Omental fat pad (tissue), 4 donors: Measurements from ENCODE around the gene RARRES2. TPM values are rescaled to one million over a fixed set of nuclear protein-coding genes. Genes with fewer than 3 reads are reported as not detected.

Source experiments
- ATAC-seq: fragments of 150-250 bp; one replicate; pipeline ENCODE4 v1.9.1; 2016; ENCODE audit warnings: mild to moderate bottlenecking, moderate library complexity; ENCODE audit not compliant: low FRiP score
- DNase-seq: peaks from one replicate; pipeline ENCODE4 v3.0.0-alpha.2; 2019; ENCODE audit warnings: low spot score
- total RNA-seq, 4 donors: library from RNA; depleted of rRNA; stranded (reverse); fragments of >200 nt; gene quantifications; one replicate each; pipeline ENCODE4 v1.1.0, GENCODE V29; 2016
- TF ChIP-seq, protein P1 (sequence below), 3 donors: fragments of 450-650 bp; IDR thresholded peaks; one replicate each; pipeline ENCODE4 v1.5.1; 2016 to 2017; ENCODE audit warnings: antibody characterized with exemption in 3 of 3, mild to moderate bottlenecking in 3 of 3, moderate library complexity in 2 of 3

Gene RARRES2
- total RNA-seq, 4 donors from 2014 or later = 93.9 to 433 (median 218) TPM

DNA sequence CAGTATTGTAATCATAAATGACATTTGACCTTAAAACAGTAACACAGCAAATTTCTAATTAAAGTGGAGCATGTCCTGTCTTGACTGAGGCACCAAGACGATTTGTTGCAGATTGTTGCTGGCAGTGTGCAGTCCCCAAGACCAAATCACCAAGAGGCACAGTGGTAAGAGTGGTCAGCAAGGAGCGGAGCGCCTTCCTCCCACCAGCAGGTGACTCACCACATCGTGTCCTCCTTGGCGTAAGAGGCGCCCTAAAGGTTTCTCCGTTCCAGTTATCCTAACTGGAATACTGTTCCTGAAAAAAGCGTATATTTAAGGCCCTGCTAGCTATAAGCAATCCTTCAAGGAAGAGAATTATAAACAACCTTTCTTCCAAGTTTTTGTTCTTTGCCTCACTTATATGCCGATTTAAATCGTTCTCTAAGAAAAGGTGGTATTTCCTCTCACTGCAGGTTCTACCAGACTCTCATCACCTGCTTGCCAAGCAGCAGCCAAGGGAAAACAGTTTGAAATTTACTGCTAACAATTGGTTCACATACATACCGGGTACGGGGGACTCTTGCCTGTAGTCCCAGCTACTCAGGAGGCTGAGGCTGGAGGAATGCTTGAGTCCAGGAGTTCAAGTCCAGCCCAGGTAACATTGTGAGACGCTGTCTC lies 16.5 kb upstream of the RARRES2 start:
- TF ChIP-seq, protein P1, sequence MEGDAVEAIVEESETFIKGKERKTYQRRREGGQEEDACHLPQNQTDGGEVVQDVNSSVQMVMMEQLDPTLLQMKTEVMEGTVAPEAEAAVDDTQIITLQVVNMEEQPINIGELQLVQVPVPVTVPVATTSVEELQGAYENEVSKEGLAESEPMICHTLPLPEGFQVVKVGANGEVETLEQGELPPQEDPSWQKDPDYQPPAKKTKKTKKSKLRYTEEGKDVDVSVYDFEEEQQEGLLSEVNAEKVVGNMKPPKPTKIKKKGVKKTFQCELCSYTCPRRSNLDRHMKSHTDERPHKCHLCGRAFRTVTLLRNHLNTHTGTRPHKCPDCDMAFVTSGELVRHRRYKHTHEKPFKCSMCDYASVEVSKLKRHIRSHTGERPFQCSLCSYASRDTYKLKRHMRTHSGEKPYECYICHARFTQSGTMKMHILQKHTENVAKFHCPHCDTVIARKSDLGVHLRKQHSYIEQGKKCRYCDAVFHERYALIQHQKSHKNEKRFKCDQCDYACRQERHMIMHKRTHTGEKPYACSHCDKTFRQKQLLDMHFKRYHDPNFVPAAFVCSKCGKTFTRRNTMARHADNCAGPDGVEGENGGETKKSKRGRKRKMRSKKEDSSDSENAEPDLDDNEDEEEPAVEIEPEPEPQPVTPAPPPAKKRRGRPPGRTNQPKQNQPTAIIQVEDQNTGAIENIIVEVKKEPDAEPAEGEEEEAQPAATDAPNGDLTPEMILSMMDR (IDR thresholded peaks at IDR 0.05) = no peak
- ATAC-seq (no peak), DNase-seq (no peak)

DNA sequence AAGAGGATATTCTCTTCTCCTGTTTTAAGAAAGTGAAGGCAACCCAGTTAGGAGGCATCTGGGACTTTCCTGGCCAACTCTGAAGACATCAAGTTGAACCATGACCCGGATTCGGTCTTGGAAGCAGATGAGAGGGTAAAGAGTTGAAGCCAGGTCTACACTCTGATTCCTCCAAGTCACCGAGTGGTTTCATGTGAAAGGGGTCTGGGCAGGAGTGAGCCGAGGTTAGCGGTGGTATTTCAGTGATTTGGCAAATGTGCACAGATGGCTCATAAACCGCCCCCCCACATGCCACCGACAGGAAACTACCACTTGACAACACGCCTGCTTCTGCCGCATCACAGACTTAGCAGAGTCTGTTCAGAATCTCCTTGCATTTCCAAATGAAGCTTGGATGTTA lies 15.8 kb upstream of the RARRES2 start:
- DNase-seq (no peak), ATAC-seq (no peak)
- TF ChIP-seq, protein P1 (IDR thresholded peaks at IDR 0.05) = no peak

DNA sequence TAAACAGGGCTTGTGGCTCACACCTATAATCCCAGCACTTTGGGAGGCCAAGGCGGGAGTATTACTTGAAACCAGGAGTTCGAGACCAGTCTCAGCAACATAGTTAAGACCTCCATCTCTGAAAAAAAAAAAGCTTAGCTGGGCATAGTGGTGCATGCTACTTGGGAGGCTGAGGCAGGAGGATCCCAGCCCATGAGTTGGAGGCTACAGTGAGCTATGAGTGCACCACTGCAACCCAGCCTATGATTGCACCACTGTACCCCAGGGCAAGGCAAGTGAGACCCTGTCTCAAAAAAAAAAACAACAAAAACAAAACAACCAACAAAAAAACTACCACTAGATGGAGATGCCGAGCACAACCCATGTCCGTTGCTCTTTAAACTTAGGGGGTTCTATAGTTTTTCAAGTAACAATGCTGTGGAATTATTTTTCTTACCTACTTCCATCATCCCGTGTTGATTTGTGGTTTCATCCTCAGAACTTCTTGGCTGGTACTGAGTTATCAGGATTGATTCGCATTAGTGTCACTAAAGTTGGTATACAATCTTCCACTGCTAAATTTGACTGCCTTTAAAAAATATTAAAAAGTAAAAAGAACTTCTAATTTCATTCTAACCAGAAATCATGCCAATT lies 15.0 kb upstream of the RARRES2 start:
- TF ChIP-seq, protein P1 (IDR thresholded peaks at IDR 0.05) = no peak
- DNase-seq (no peak), ATAC-seq (no peak)

DNA sequence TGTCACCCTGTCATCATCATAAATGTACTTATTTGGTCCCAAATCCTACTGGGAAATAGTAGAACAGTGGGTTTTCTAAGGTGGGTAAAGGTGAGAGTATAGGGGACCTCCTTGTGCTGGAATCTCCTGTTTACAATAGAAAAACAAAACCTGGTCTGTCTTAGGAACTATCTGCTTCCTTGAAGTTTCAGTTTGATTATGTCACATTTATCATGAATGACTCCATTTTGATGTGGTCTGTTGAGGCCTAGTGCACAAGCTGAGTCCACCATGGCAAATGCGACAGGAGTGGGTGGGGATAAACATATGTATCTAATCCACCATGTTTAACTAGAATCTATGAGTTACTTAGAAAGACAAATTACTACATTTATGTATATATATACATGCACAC lies 14.2 kb upstream of the RARRES2 start:
- TF ChIP-seq, protein P1 (IDR thresholded peaks at IDR 0.05) = no peak
- no peak for DNase-seq

GRCh38 chr7:150351587-150352194 lies 10.3 kb upstream of the RARRES2 start:
- no peak for DNase-seq
- TF ChIP-seq, protein P1 (IDR thresholded peaks at IDR 0.05) = no peak
- no peak for ATAC-seq

More for the DNA sequence above, 14.2 kb upstream of the RARRES2 start:
- no peak for ATAC-seq

DNA sequence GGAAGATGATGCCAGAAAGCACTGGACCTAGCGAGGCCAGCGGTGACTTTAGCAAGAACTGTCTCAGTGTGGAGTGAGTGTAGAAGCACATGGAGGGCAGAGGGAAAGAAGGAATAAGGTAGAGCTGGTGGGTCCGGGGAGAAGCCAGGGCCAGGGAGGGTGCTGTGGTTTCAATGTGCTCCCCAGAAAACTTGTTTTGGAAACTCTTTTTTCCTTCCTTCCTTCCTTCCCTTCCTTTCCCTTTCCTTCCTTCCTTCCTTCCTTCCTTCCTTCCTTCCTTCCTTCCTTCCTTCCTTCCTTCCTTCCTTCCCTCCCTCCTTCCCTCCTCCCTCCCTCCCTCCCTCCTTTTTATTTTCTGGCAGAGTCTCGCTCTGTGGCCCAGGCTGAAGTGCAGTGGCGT lies 5.5 kb upstream of the RARRES2 start:
- TF ChIP-seq, protein P1 (IDR thresholded peaks at IDR 0.05) = no peak
- ATAC-seq (no peak), DNase-seq (no peak)
